Mesenchymal stem cell (in vitro differentiated cells and primary cell): ENCODE measurements around the gene KCNQ4.
A peak's percentile ranks its signal among the peaks of the same experiment; 100 is the strongest.

Experiments used
- DNase-seq: peaks from one replicate; pipeline ENCODE4 v3.0.0-alpha.2; 2013
- H2AFZ ChIP-seq: one replicate; pipeline ENCODE4 v1.6.1; 2013; ENCODE audit warnings: low read depth, mild to moderate bottlenecking, control low read depth, inconsistent platforms, low read length, moderate library complexity
- H2AK5ac ChIP-seq: 2 replicates; pipeline ENCODE4 v1.6.1; 2013; ENCODE audit warnings: low read length, moderate library complexity, mild to moderate bottlenecking, inconsistent platforms; ENCODE audit not compliant: severe bottlenecking
- H2BK120ac ChIP-seq: one replicate; pipeline ENCODE4 v1.6.1; 2013; ENCODE audit warnings: low read depth, mild to moderate bottlenecking, inconsistent platforms, low read length, moderate library complexity
- H2BK12ac ChIP-seq, 2 experiments: one replicate each; pipeline ENCODE4 v1.6.1; 2013; ENCODE audit warnings: inconsistent platforms in 2 of 2, low read length in 2 of 2, mild to moderate bottlenecking in 2 of 2, moderate library complexity in 2 of 2, control low read depth in 1 of 2
- H2BK15ac ChIP-seq: one replicate; pipeline ENCODE4 v1.6.1; 2013; ENCODE audit warnings: mild to moderate bottlenecking, low read depth, inconsistent platforms; ENCODE audit not compliant: poor library complexity, severe bottlenecking
- H2BK5ac ChIP-seq: 2 replicates; pipeline ENCODE4 v1.6.1; 2013; ENCODE audit warnings: low read depth, mild to moderate bottlenecking, low read length, control low read depth, inconsistent platforms; ENCODE audit not compliant: poor library complexity, severe bottlenecking
- H3K14ac ChIP-seq, 2 experiments: one replicate each; pipeline ENCODE4 v1.6.1; 2013; ENCODE audit warnings: inconsistent platforms in 2 of 2, low read length in 2 of 2, control low read depth in 1 of 2, mild to moderate bottlenecking in 1 of 2, moderate library complexity in 1 of 2
- H3K18ac ChIP-seq, 2 experiments: one replicate each; pipeline ENCODE4 v1.6.1; 2013; ENCODE audit warnings: inconsistent platforms in 2 of 2, low read length in 2 of 2, control low read depth in 1 of 2, low read depth in 1 of 2, mild to moderate bottlenecking in 1 of 2
- H3K23ac ChIP-seq, 2 experiments: one replicate each; pipeline ENCODE4 v1.6.1; 2013; ENCODE audit warnings: inconsistent platforms in 2 of 2, low read length in 2 of 2, mild to moderate bottlenecking in 2 of 2, moderate library complexity in 2 of 2, control low read depth in 1 of 2
- H3K27ac ChIP-seq: 2 replicates; pipeline ENCODE4 v1.5.1; 2013; ENCODE audit warnings: mild to moderate bottlenecking, moderate library complexity, low read length, control low read depth, inconsistent platforms; ENCODE audit not compliant: poor library complexity, severe bottlenecking
- H3K27me3 ChIP-seq, 2 experiments: 2 replicates each; pipeline versions ENCODE4 v1.6.1 to v1.7.0; 2013; ENCODE audit warnings: low read length in 2 of 2, mild to moderate bottlenecking in 2 of 2, moderate library complexity in 2 of 2, control low read depth in 1 of 2, inconsistent platforms in 1 of 2; ENCODE audit not compliant: control insufficient read depth in 1 of 2, insufficient read depth in 1 of 2
- H3K36me3 ChIP-seq, 2 experiments: 2 replicates each; pipeline versions ENCODE4 v1.6.1 to v1.7.0; 2013; ENCODE audit warnings: low read length in 2 of 2, control low read depth in 1 of 2, inconsistent platforms in 1 of 2, low read depth in 1 of 2, mild to moderate bottlenecking in 1 of 2; ENCODE audit not compliant: insufficient read depth in 2 of 2, control insufficient read depth in 1 of 2
- H3K4ac ChIP-seq, 2 experiments: one replicate each; pipeline ENCODE4 v1.6.1; 2013; ENCODE audit warnings: inconsistent platforms in 2 of 2, low read length in 2 of 2, mild to moderate bottlenecking in 2 of 2, moderate library complexity in 2 of 2, control low read depth in 1 of 2, low read depth in 1 of 2
- H3K4me1 ChIP-seq: 2 replicates; pipeline ENCODE4 v1.6.1; 2013; ENCODE audit warnings: low read depth, low read length, control low read depth; ENCODE audit not compliant: control insufficient read depth, insufficient read depth
- H3K4me2 ChIP-seq: 2 replicates; pipeline ENCODE4 v1.6.1; 2013; ENCODE audit warnings: low read length, mild to moderate bottlenecking, inconsistent platforms; ENCODE audit not compliant: poor library complexity, severe bottlenecking
- H3K4me3 ChIP-seq, 2 experiments: 2 replicates each; pipeline versions ENCODE4 v1.5.1 to v1.7.0; 2013; ENCODE audit warnings: low read length in 2 of 2, mild to moderate bottlenecking in 2 of 2, control low read depth in 1 of 2, low read depth in 1 of 2; ENCODE audit not compliant: insufficient read depth in 1 of 2
- H3K79me1 ChIP-seq: replicated peaks from 2 replicates; pipeline ENCODE4 v1.6.1; 2013; ENCODE audit warnings: mild to moderate bottlenecking, control low read depth, low read length, inconsistent platforms; ENCODE audit not compliant: poor library complexity, severe bottlenecking
- H3K9ac ChIP-seq: 2 replicates; pipeline ENCODE4 v1.7.0; 2013; ENCODE audit warnings: mild to moderate bottlenecking, low read length, moderate library complexity
- H3K9me3 ChIP-seq: 2 replicates; pipeline ENCODE4 v1.7.0; 2013; ENCODE audit warnings: mild to moderate bottlenecking, low read length; ENCODE audit not compliant: control insufficient read depth
- H4K8ac ChIP-seq: one replicate; pipeline ENCODE4 v1.6.1; 2013; ENCODE audit warnings: inconsistent platforms, mild to moderate bottlenecking, low read length, moderate library complexity
- H4K91ac ChIP-seq: one replicate; pipeline ENCODE4 v1.6.1; 2013; ENCODE audit warnings: mild to moderate bottlenecking, low read length, inconsistent platforms
- WGBS: methylation state at CpG from one replicate; pipeline ENCODE4 v1.1.7; 2013; ENCODE audit warnings: mixed read lengths; 5-methylcytosine and 5-hydroxymethylcytosine counted together

The KCNQ4 gene

GRCh38 chr1:40774266-40774998 is 9.2 kb upstream of the KCNQ4 start:
- H3K36me3 ChIP-seq = peaks cover 34 to 39% of the 10 kb centered on the region in 2 experiments
- DNase-seq = peak; percentile 33
- WGBS = 89% methylated on average over 1 of the region's 3 CpGs
- no peak overlapping the region for H3K23ac ChIP-seq
- no peak overlapping the region for H3K9ac ChIP-seq
- no peak overlapping the region for H3K4ac ChIP-seq
- no peak overlapping the region for H3K27ac ChIP-seq
- peaks cover 13% of the 10 kb centered on the region for H3K9me3 ChIP-seq
- H3K4me3 ChIP-seq = no peak overlapping the region
- no peak overlapping the region for H4K91ac ChIP-seq
- H3K79me1 ChIP-seq = peaks cover 4% of the 10 kb centered on the region
- no peak overlapping the region for H2AFZ ChIP-seq
- no peak overlapping the region for H3K4me2 ChIP-seq
- H2BK5ac ChIP-seq = no peak overlapping the region
- H3K18ac ChIP-seq = no peak overlapping the region
- no peak overlapping the region for H2BK15ac ChIP-seq
- H2AK5ac ChIP-seq = no peak overlapping the region
- no peak overlapping the region for H2BK120ac ChIP-seq
- no peaks in the 10 kb centered on the region for H3K27me3 ChIP-seq
- no peak overlapping the region for H2BK12ac ChIP-seq
- no peak overlapping the region for H3K14ac ChIP-seq
- no peak overlapping the region for H4K8ac ChIP-seq
- H3K4me1 ChIP-seq = peaks cover 7% of the 10 kb centered on the region

GRCh38 chr1:40776236-40777072 is 7.1 kb upstream of the KCNQ4 start:
- no peak overlapping the region for H2BK15ac ChIP-seq
- no peaks in the 10 kb centered on the region for H3K79me1 ChIP-seq
- H3K4me1 ChIP-seq = peaks cover 8% of the 10 kb centered on the region
- H2AFZ ChIP-seq = no peak overlapping the region
- peaks cover 14 to 29% of the 10 kb centered on the region in 2 experiments for H3K36me3 ChIP-seq
- H2AK5ac ChIP-seq = no peak overlapping the region
- DNase-seq = no peak
- H4K91ac ChIP-seq = no peak overlapping the region
- H3K4ac ChIP-seq = no peak overlapping the region
- 100% methylated on average over 2 of the region's 4 CpGs for WGBS
- H2BK120ac ChIP-seq = no peak overlapping the region
- no peak overlapping the region for H4K8ac ChIP-seq
- H3K9ac ChIP-seq = no peak overlapping the region
- H3K18ac ChIP-seq = no peak overlapping the region
- H3K9me3 ChIP-seq = peaks cover 13% of the 10 kb centered on the region
- no peak overlapping the region for H3K14ac ChIP-seq
- H3K4me3 ChIP-seq = no peak overlapping the region
- no peak overlapping the region for H3K23ac ChIP-seq
- H3K4me2 ChIP-seq = no peak overlapping the region
- H3K27ac ChIP-seq = no peak overlapping the region
- H2BK12ac ChIP-seq = no peak overlapping the region
- H2BK5ac ChIP-seq = no peak overlapping the region
- peaks cover 0 to 14% of the 10 kb centered on the region in 2 experiments for H3K27me3 ChIP-seq

GRCh38 chr1:40777224-40777970 is 6.2 kb upstream of the KCNQ4 start:
- no peak overlapping the region for H3K27ac ChIP-seq
- H2AFZ ChIP-seq = no peak overlapping the region
- H3K4me1 ChIP-seq = peaks cover 13% of the 10 kb centered on the region
- no peak overlapping the region for H3K4ac ChIP-seq
- no peak overlapping the region for H3K4me3 ChIP-seq
- H2BK5ac ChIP-seq = no peak overlapping the region
- no peak overlapping the region for H3K4me2 ChIP-seq
- WGBS = 100% methylated on average over 1 of the region's 2 CpGs
- H3K23ac ChIP-seq = no peak overlapping the region
- H2BK15ac ChIP-seq = no peak overlapping the region
- no peaks in the 10 kb centered on the region for H3K79me1 ChIP-seq
- peaks cover 13% of the 10 kb centered on the region for H3K9me3 ChIP-seq
- H4K91ac ChIP-seq = no peak overlapping the region
- no peak overlapping the region for H3K14ac ChIP-seq
- H3K9ac ChIP-seq = no peak overlapping the region
- H3K27me3 ChIP-seq = peaks cover 4 to 23% of the 10 kb centered on the region in 2 experiments
- H2BK12ac ChIP-seq = no peak overlapping the region
- H2BK120ac ChIP-seq = no peak overlapping the region
- H2AK5ac ChIP-seq = no peak overlapping the region
- no peak for DNase-seq
- no peak overlapping the region for H3K18ac ChIP-seq
- H3K36me3 ChIP-seq = peaks cover 8 to 20% of the 10 kb centered on the region in 2 experiments
- no peak overlapping the region for H4K8ac ChIP-seq
